ENCODE data around the gene MRPL14. TPM values are rescaled to one million over a fixed set of nuclear protein-coding genes. Genes with fewer than 3 reads are reported as not detected.

MRPL14 gene
- total RNA-seq, 1 donor from 2014 or later: 30.4 TPM

- DNase-seq (ENCODE audit: low spot score): no peak
These were observed 46.4 kb downstream of the MRPL14 start for GRCh38 chr6:44080561-44081521.

- DNase-seq (ENCODE audit: low spot score): no peak
These were observed 47.6 kb downstream of the MRPL14 start for GRCh38 chr6:44079672-44080071.

GRCh38 chr6:44078827-44079671 lies 48.2 kb downstream of the MRPL14 start:
- DNase-seq (ENCODE audit: low spot score): peak; percentile 87

- DNase-seq (ENCODE audit: low spot score): no peak
These were observed 48.9 kb downstream of the MRPL14 start for GRCh38 chr6:44078219-44078826.

- DNase-seq (ENCODE audit: low spot score): no peak
These were observed 49.9 kb downstream of the MRPL14 start for GRCh38 chr6:44077214-44077946.

GRCh38 chr6:44076356-44077213 lies 50.7 kb downstream of the MRPL14 start:
- no peak for DNase-seq (ENCODE audit: low spot score)

GRCh38 chr6:44075647-44076355 lies 51.5 kb downstream of the MRPL14 start:
- DNase-seq (ENCODE audit: low spot score): no peak

DNA sequence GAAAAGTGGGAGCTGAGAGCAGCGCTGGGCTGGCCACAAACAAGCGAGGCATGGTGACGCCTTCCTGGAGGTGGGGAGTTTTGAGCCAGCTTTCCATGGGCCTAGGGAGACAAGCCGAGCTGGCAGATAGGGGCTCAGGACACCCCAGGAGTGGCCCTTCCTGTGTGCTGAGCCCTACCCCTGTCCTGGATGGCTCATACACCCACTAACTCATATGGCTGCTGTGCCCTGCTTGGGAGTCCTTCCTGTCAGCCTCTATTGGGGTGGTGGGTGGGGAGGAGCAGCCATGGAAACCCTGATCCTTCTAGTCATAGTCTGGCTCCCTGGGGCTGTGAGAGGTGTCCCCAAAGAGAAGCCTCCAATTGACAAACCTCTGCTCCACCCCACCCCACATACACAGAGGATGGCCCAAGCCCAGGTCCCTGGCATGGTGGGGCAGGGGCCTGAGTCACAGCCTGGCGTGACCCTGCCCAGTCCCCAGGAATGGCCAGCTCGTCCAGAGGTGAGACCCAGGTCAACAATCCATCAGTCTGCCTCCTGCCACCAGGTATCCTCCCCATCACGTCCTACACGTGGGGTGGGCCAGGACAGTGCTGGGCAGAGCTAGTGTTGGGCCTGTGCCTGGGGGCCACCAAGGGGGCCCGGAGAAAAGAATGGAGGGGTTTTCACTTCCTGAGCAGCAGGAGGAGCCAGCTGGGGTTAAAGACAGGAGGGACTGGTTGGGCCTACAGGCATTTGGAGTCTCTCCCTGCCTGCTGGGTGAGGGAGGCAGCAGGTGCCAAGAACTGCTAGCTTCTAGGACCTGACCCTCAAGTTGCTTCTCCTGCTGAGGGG lies 52.2 kb downstream of the MRPL14 start:
- no peak for DNase-seq (ENCODE audit: low spot score)

DNA sequence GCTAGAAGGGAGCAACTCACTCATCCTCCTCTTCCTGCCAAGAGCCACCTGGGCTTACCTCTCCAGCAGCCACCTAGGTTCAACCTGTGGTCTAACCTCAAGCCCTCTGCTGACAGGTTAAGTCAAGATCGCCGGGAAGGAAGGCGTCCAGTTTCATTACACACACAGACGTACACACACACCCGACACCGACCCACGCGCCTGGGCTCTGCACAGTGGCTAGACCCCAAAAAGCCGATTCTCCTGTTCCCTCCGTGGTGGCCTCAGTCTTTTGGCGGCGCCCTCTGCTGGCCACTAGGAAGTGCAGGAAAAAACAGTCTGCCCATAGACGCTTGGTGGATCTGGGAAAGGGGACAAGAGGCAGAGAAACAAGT lies 52.8 kb downstream of the MRPL14 start:
- peak; percentile 85 for DNase-seq (ENCODE audit: low spot score)

DNA sequence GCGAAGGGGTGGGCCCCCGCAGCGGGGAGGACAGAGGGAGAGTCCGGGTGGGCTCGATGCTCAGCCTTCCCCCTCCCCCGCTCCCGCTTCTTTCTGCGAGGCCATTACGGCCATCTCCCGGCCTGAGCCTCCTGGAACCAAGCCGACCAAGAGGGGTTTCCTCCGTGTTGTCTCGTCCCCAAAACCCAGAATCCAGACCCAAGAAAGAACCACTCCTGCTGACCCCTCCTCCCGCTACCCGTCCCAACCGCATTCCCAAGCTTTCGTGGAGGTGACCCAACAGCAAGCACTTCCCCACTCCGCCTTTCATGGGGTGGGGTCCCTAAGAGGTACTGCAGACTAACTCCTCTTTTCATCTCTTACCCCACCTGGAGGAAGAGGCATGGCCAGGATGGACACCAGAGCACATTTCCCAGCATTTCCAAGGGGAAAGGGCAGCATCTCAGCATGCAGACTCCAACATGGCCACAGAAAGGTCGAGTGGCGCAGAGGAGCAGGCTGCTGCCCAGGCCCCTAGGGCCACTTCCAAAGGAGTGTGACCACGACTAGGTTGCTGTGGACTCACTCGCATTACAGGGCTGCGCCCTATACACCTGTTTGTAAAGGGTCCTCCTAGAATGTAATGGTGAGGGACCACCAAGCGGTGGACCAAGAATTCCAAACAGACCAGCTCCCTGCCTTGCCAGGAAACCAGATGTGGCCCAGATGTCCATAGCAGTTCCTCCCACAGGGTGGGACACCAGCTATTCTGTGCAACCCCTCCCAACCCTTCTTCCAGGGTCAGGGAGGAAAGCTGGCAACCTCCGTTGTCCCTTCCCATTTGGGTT lies 53.4 kb downstream of the MRPL14 start:
- DNase-seq (ENCODE audit: low spot score): no peak

GRCh38 chr6:44072959-44073611 lies 54.2 kb downstream of the MRPL14 start:
- peak; percentile 92 for DNase-seq (ENCODE audit: low spot score)

GRCh38 chr6:44072452-44072958 lies 54.7 kb downstream of the MRPL14 start:
- DNase-seq (ENCODE audit: low spot score): no peak

- no peak for DNase-seq (ENCODE audit: low spot score)
These were observed 55.4 kb downstream of the MRPL14 start for GRCh38 chr6:44071670-44072451.

DNA sequence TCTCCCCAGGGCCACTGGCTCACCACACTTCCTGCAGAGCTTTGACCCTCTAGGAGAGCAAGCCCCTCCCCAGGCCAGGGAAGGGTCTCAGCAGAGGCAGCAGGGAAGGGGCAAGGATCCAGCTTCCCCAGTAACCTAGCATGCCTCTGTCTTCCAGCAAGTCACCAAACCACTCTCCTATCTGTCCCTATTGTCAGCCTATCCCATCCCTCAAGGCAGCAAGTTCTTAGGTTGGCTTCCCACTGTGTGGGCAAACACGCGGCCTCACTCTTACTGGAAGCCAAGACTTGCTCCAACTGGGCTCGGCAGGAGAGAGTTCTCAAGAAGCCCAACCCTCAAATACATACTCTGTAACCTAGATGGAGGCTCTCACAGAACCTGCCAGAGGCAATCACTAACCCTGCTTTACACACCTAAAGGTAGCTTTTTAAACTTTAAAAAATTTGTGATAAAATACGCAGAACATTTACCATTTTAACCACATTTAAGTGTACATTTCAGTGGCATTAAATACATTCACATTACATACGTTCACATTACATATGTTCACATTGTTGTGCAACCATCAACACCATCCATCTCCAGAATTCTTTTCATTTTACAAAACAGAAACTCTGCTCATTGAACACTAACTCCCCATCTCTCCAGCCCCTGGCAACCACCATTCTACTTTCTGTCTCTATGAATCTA lies 58.5 kb downstream of the MRPL14 start:
- DNase-seq (ENCODE audit: low spot score): no peak

- no peak for DNase-seq (ENCODE audit: low spot score)
These were observed 59.8 kb downstream of the MRPL14 start for GRCh38 chr6:44067173-44068139.

All from ureter (tissue), 1 donor.